ENCODE data around the gene MEGF11. TPM values are rescaled to one million over a fixed set of nuclear protein-coding genes. Genes with fewer than 3 reads are reported as not detected.
A peak's percentile ranks its signal among the peaks of the same experiment; 100 is the strongest.

Gene MEGF11
- total RNA-seq, 2 donors from 2014 or later, result not detected

- Histone ChIP-seq H3K9me3 (no peaks in the 10 kb centered on the region), H3K4me1 (no peaks in the 10 kb centered on the region), H3K4me3 (no peak overlapping the region), H3K27me3 (no peaks in the 10 kb centered on the region), H3K27ac (no peak overlapping the region), H3K36me3 (no peaks in the 10 kb centered on the region)
- TF ChIP-seq CTCF (IDR thresholded peaks at IDR 0.05), result no peak
- DNase-seq (ENCODE audit: low spot score), result no peak
Measured at GRCh38 chr15:66153549-66154415, 99.8 kb downstream of the MEGF11 start.

GRCh38 chr15:66152650-66153049, 100.9 kb downstream of the MEGF11 start:
- DNase-seq (ENCODE audit: low spot score), result no peak
- no peaks in the 10 kb centered on the region for H3K27me3 ChIP-seq
- no peak overlapping the region for H3K4me3 ChIP-seq
- H3K27ac ChIP-seq, result no peak overlapping the region
- no peaks in the 10 kb centered on the region for H3K4me1 ChIP-seq
- no peaks in the 10 kb centered on the region for H3K9me3 ChIP-seq
- no peak for TF ChIP-seq CTCF (IDR thresholded peaks at IDR 0.05)
- no peaks in the 10 kb centered on the region for H3K36me3 ChIP-seq

- DNase-seq (ENCODE audit: low spot score), result no peak
- Histone ChIP-seq H3K36me3 (no peaks in the 10 kb centered on the region), H3K27me3 (no peaks in the 10 kb centered on the region), H3K4me3 (no peak overlapping the region), H3K27ac (no peak overlapping the region), H3K4me1 (no peaks in the 10 kb centered on the region), H3K9me3 (no peaks in the 10 kb centered on the region)
- TF ChIP-seq CTCF (IDR thresholded peaks at IDR 0.05), result peak in 1 of 2 donors; percentile 30
Measured at GRCh38 chr15:66151809-66152208, 101.7 kb downstream of the MEGF11 start.

GRCh38 chr15:66149871-66150270, 103.7 kb downstream of the MEGF11 start:
- H3K27ac ChIP-seq, result no peak overlapping the region
- H3K9me3 ChIP-seq, result no peaks in the 10 kb centered on the region
- H3K4me1 ChIP-seq, result no peaks in the 10 kb centered on the region
- DNase-seq (ENCODE audit: low spot score), result no peak
- no peak for TF ChIP-seq CTCF (IDR thresholded peaks at IDR 0.05)
- H3K36me3 ChIP-seq, result no peaks in the 10 kb centered on the region
- H3K4me3 ChIP-seq, result no peak overlapping the region
- no peaks in the 10 kb centered on the region for H3K27me3 ChIP-seq

GRCh38 chr15:66148187-66148586, 105.4 kb downstream of the MEGF11 start:
- H3K27ac ChIP-seq, result no peak overlapping the region
- H3K36me3 ChIP-seq, result no peaks in the 10 kb centered on the region
- no peaks in the 10 kb centered on the region for H3K27me3 ChIP-seq
- H3K4me1 ChIP-seq, result no peaks in the 10 kb centered on the region
- no peak for TF ChIP-seq CTCF (IDR thresholded peaks at IDR 0.05)
- DNase-seq (ENCODE audit: low spot score), result no peak
- no peak overlapping the region for H3K4me3 ChIP-seq
- no peaks in the 10 kb centered on the region for H3K9me3 ChIP-seq

- no peaks in the 10 kb centered on the region for H3K9me3 ChIP-seq
- no peaks in the 10 kb centered on the region for H3K27me3 ChIP-seq
- H3K4me1 ChIP-seq, result no peaks in the 10 kb centered on the region
- TF ChIP-seq CTCF (IDR thresholded peaks at IDR 0.05), result no peak
- DNase-seq (ENCODE audit: low spot score), result no peak
- no peaks in the 10 kb centered on the region for H3K36me3 ChIP-seq
- H3K4me3 ChIP-seq, result no peak overlapping the region
- H3K27ac ChIP-seq, result no peak overlapping the region
Measured at GRCh38 chr15:66147440-66147839, 106.1 kb downstream of the MEGF11 start.

Data from right atrium auricular region (tissue), 2 donors.